Measurements from ENCODE around the gene TMEM267. TPM values are rescaled to one million over a fixed set of nuclear protein-coding genes. Genes with fewer than 3 reads are reported as not detected.
"Not testable (repeated sequence)": the region's sequence is repeated elsewhere in the genome, so short reads cannot be mapped to it uniquely, and the experiment has no call there.

The TMEM267 gene
- total and polyA plus RNA-seq, 2 experiments from 2014 or later = 6.5 to 11.2 TPM

DNA sequence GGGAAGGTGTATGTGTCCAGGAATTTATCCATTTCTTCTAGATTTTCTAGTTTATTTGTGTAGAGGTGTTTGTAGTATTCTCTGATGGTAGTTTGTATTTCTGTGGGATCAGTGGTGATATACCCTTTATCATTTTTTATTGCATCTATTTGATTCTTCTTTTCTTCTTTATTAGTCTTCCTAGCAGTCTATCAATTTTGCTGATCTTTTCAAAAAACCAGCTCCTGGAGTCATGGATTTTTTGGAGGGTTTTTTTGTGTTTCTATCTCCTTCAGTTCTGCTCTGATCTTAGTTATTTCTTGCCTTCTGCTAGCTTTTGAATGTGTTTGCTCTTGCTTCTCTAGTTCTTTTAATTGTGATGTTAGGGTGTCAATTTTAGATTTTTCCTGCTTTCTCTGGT is 42.1 kb downstream of the TMEM267 start:
- not testable (repeated sequence) for H3K4me1 ChIP-seq (ENCODE audit: insufficient read depth); H3K9me2 ChIP-seq (ENCODE audit: insufficient read depth); DNase-seq (ENCODE audit: low spot score); H3K4me2 ChIP-seq; H4K20me1 ChIP-seq (replicated peaks; ENCODE audit: insufficient read depth); H3K27ac ChIP-seq (ENCODE audit: low read depth); H3K27me3 Mint-ChIP-seq (ENCODE audit: insufficient read depth, low read depth, poor library complexity); H3K4me1 Mint-ChIP-seq; H3K79me2 ChIP-seq (replicated peaks; ENCODE audit: insufficient read depth); H3K27me3 ChIP-seq (ENCODE audit: insufficient read depth); H3K4me3 Mint-ChIP-seq; H3K4me3 ChIP-seq; H3F3A ChIP-seq (replicated peaks; ENCODE audit: low read depth); H3K27ac Mint-ChIP-seq; H2AFZ ChIP-seq; ATAC-seq
- Mint-ChIP-seq H3K9me3 (peaks cover 64% of the 10 kb centered on the region), H3K36me3 (ENCODE audit: low read depth) (peaks cover 58% of the 10 kb centered on the region)
- H3K36me3 ChIP-seq (ENCODE audit: insufficient read depth) = peaks cover 14% of the 10 kb centered on the region

DNA sequence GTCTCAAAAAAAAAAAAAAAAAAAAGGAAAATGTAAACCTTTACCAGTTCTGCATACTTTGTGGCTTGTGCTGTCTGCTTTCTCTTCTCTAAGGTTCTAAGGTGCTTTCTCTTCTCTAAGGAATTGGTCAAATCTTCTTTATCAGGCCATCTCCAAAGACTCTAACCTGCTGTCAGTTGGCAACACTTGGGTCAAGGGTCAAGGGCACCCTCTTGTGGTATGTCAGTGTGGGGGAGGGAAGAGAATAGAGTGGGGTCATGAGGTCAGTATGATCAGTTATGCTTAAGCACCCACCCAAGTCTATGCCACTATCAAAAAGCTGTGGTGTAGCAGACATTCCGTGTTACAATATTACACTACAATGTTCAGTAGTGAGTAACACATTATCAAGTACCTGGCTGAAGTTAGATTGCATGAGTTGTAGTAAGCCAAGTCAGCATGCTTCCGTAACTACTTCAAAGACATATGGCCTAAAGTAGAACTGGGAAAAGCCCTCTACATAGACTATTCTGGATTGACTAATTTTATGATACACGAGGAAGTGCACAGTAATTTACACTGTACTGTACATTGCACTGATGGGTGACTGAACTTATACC is 46.5 kb downstream of the TMEM267 start:
- H3K9me2 ChIP-seq (ENCODE audit: insufficient read depth) = no peaks in the 10 kb centered on the region
- Mint-ChIP-seq H3K4me3 (no peak overlapping the region), H3K4me1 (peaks cover 6% of the 10 kb centered on the region; the same call in 2 of the 3 replicates), H3K9me3 (peaks cover 36% of the 10 kb centered on the region), H3K27ac (no peak overlapping the region), H3K27me3 (ENCODE audit: insufficient read depth, low read depth, poor library complexity) (peaks cover 2% of the 10 kb centered on the region), H3K36me3 (ENCODE audit: low read depth) (peaks cover 19% of the 10 kb centered on the region)
- no peaks in the 10 kb centered on the region for H3K79me2 ChIP-seq (replicated peaks; ENCODE audit: insufficient read depth)
- H2AFZ ChIP-seq = no peak overlapping the region
- ATAC-seq (no peak), DNase-seq (ENCODE audit: low spot score) (no peak)
- no peak overlapping the region for H3K27ac ChIP-seq (ENCODE audit: low read depth)
- H3K36me3 ChIP-seq (ENCODE audit: insufficient read depth) = no peaks in the 10 kb centered on the region
- TF ChIP-seq, protein P1, sequence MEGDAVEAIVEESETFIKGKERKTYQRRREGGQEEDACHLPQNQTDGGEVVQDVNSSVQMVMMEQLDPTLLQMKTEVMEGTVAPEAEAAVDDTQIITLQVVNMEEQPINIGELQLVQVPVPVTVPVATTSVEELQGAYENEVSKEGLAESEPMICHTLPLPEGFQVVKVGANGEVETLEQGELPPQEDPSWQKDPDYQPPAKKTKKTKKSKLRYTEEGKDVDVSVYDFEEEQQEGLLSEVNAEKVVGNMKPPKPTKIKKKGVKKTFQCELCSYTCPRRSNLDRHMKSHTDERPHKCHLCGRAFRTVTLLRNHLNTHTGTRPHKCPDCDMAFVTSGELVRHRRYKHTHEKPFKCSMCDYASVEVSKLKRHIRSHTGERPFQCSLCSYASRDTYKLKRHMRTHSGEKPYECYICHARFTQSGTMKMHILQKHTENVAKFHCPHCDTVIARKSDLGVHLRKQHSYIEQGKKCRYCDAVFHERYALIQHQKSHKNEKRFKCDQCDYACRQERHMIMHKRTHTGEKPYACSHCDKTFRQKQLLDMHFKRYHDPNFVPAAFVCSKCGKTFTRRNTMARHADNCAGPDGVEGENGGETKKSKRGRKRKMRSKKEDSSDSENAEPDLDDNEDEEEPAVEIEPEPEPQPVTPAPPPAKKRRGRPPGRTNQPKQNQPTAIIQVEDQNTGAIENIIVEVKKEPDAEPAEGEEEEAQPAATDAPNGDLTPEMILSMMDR (conservative IDR thresholded peaks at IDR 0.05; ENCODE audit: low read depth in 2 of 2) = peak; percentile 13 to 52; a peak in 3 of 4 replicates
- TF ChIP-seq ZNF331 (CRISPR knock-in tag; IDR thresholded peaks at IDR 0.05; ENCODE audit: low read depth) = no peak
- no peak overlapping the region for H3K4me3 ChIP-seq
- H3F3A ChIP-seq (replicated peaks; ENCODE audit: low read depth) = no peaks in the 10 kb centered on the region
- no peaks in the 10 kb centered on the region for H3K4me1 ChIP-seq (ENCODE audit: insufficient read depth)
- H3K27me3 ChIP-seq (ENCODE audit: insufficient read depth) = no peaks in the 10 kb centered on the region
- H4K20me1 ChIP-seq (replicated peaks; ENCODE audit: insufficient read depth) = no peaks in the 10 kb centered on the region
- no peak overlapping the region for H3K4me2 ChIP-seq

DNA sequence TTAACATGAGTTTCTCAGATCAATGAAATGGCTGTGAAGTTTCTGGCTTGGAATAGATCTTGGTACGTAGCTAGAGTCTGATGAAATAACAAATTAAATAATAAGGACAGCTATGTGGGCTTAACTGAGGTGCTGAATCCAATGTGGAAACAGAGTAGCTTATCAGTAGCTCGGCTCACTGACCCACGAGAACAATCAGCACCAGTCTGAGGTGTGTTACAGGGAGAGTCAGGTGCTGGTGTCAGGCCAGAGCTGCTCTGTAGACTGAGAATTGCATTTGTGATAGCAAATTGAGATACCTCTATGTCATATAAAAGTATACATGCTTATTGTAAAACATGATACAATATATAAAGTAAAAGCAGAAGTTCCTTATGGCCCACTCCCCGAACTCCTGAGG is 50.3 kb downstream of the TMEM267 start:
- Histone ChIP-seq H3K4me1 (ENCODE audit: insufficient read depth) (no peaks in the 10 kb centered on the region), H4K20me1 (replicated peaks; ENCODE audit: insufficient read depth) (no peaks in the 10 kb centered on the region)
- TF ChIP-seq ZNF114 (CRISPR knock-in tag; IDR thresholded peaks at IDR 0.05) = no peak
- TF ChIP-seq CREB1 (CRISPR knock-in tag; IDR thresholded peaks at IDR 0.05; ENCODE audit: low read depth) = no peak
- no peak for TF ChIP-seq EZH2 (IDR thresholded peaks at IDR 0.05; ENCODE audit: low read depth, unreplicated experiment)
- TF ChIP-seq, protein P2, sequence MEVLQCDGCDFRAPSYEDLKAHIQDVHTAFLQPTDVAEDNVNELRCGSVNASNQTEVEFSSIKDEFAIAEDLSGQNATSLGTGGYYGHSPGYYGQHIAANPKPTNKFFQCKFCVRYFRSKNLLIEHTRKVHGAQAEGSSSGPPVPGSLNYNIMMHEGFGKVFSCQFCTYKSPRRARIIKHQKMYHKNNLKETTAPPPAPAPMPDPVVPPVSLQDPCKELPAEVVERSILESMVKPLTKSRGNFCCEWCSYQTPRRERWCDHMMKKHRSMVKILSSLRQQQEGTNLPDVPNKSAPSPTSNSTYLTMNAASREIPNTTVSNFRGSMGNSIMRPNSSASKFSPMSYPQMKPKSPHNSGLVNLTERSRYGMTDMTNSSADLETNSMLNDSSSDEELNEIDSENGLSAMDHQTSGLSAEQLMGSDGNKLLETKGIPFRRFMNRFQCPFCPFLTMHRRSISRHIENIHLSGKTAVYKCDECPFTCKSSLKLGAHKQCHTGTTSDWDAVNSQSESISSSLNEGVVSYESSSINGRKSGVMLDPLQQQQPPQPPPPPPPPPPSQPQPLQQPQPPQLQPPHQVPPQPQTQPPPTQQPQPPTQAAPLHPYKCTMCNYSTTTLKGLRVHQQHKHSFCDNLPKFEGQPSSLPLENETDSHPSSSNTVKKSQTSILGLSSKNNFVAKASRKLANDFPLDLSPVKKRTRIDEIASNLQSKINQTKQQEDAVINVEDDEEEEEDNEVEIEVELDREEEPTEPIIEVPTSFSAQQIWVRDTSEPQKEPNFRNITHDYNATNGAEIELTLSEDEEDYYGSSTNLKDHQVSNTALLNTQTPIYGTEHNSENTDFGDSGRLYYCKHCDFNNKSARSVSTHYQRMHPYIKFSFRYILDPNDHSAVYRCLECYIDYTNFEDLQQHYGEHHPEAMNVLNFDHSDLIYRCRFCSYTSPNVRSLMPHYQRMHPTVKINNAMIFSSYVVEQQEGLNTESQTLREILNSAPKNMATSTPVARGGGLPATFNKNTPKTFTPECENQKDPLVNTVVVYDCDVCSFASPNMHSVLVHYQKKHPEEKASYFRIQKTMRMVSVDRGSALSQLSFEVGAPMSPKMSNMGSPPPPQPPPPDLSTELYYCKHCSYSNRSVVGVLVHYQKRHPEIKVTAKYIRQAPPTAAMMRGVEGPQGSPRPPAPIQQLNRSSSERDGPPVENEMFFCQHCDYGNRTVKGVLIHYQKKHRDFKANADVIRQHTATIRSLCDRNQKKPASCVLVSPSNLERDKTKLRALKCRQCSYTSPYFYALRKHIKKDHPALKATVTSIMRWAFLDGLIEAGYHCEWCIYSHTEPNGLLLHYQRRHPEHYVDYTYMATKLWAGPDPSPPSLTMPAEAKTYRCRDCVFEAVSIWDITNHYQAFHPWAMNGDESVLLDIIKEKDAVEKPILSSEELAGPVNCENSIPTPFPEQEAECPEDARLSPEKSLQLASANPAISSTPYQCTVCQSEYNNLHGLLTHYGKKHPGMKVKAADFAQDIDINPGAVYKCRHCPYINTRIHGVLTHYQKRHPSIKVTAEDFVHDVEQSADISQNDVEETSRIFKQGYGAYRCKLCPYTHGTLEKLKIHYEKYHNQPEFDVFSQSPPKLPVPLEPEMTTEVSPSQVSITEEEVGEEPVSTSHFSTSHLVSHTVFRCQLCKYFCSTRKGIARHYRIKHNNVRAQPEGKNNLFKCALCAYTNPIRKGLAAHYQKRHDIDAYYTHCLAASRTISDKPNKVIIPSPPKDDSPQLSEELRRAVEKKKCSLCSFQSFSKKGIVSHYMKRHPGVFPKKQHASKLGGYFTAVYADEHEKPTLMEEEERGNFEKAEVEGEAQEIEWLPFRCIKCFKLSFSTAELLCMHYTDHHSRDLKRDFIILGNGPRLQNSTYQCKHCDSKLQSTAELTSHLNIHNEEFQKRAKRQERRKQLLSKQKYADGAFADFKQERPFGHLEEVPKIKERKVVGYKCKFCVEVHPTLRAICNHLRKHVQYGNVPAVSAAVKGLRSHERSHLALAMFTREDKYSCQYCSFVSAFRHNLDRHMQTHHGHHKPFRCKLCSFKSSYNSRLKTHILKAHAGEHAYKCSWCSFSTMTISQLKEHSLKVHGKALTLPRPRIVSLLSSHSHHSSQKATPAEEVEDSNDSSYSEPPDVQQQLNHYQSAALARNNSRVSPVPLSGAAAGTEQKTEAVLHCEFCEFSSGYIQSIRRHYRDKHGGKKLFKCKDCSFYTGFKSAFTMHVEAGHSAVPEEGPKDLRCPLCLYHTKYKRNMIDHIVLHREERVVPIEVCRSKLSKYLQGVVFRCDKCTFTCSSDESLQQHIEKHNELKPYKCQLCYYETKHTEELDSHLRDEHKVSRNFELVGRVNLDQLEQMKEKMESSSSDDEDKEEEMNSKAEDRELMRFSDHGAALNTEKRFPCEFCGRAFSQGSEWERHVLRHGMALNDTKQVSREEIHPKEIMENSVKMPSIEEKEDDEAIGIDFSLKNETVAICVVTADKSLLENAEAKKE (CRISPR knock-in tag; IDR thresholded peaks at IDR 0.05) = no peak
- TF ChIP-seq, protein P3, sequence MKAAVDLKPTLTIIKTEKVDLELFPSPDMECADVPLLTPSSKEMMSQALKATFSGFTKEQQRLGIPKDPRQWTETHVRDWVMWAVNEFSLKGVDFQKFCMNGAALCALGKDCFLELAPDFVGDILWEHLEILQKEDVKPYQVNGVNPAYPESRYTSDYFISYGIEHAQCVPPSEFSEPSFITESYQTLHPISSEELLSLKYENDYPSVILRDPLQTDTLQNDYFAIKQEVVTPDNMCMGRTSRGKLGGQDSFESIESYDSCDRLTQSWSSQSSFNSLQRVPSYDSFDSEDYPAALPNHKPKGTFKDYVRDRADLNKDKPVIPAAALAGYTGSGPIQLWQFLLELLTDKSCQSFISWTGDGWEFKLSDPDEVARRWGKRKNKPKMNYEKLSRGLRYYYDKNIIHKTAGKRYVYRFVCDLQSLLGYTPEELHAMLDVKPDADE (IDR thresholded peaks at IDR 0.05) = no peak

More for the DNA sequence above, 50.3 kb downstream of the TMEM267 start:
- Histone ChIP-seq H3K27me3 (ENCODE audit: insufficient read depth) (no peaks in the 10 kb centered on the region), H3K27ac (ENCODE audit: low read depth) (no peak overlapping the region), H3K4me2 (no peak overlapping the region), H3F3A (replicated peaks; ENCODE audit: low read depth) (no peaks in the 10 kb centered on the region), H2AFZ (no peak overlapping the region), H3K4me3 (no peak overlapping the region), H3K79me2 (replicated peaks; ENCODE audit: insufficient read depth) (no peaks in the 10 kb centered on the region), H3K36me3 (ENCODE audit: insufficient read depth) (no peaks in the 10 kb centered on the region), H3K9me2 (ENCODE audit: insufficient read depth) (0 out of 2 replicates have a peak, but pooled peaks cover 1% of the 10 kb centered on the region)
- DNase-seq (ENCODE audit: low spot score) (no peak), ATAC-seq (no peak)
- peaks cover 5% of the 10 kb centered on the region; the same call in 2 of the 3 replicates for H3K9me3 Mint-ChIP-seq
- peaks cover 2% of the 10 kb centered on the region for H3K27me3 Mint-ChIP-seq (ENCODE audit: insufficient read depth, low read depth, poor library complexity)
- no peaks in the 10 kb centered on the region for H3K36me3 Mint-ChIP-seq (ENCODE audit: low read depth)
- no peak overlapping the region for H3K4me3 Mint-ChIP-seq
- H3K4me1 Mint-ChIP-seq = peaks cover 6% of the 10 kb centered on the region; the same call in 2 of the 3 replicates
- H3K27ac Mint-ChIP-seq = no peak overlapping the region
